Adrenal gland (tissue), 5 donors: ENCODE data around the gene MAST2.

Experiments used
- CTCF ChIP-seq, 6 experiments: fragments of 450-650 bp in 4 of 6; fragments of 200-600 bp in 2 of 6; sonication (generic) in 1 of 6; IDR thresholded peaks; 1 replicate in 5 of 6; 2 replicates in 1 of 6; pipeline versions ENCODE4 v1.5.1 to v1.8.0; 2016 to 2021; ENCODE audit warnings: antibody characterized with exemption in 6 of 6, mild to moderate bottlenecking in 2 of 6, moderate library complexity in 1 of 6
- POLR2A ChIP-seq, 2 donors: fragments of 450-650 bp; IDR thresholded peaks; one replicate each; pipeline ENCODE4 v1.6.1; 2017; ENCODE audit warnings: antibody characterized with exemption in 2 of 2, mild to moderate bottlenecking in 2 of 2, moderate library complexity in 1 of 2
- donor health status: DM: no; HTN: no; CAD: no.

DNA sequence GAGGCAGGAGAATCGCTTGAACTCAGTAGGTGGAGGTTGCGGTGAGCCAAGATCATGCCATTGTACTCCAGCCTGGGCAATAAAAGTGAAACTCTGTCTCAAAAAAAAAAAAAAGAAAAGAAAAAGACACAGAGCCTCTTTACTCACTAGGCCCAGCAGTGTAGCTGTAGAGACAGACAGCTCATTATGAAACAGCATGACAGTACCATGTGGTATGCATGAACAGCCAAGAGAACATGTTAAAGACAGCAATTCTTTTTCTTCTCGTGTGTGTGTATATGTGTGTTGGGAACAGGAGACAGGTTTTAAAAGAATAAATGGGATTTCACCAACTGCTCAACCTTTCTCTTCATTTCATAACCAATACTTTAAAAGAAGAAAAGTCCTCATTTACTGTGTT lies 210.2 kb downstream of the MAST2 start:
- TF ChIP-seq CTCF (IDR thresholded peaks at IDR 0.05) (no peak), POLR2A (IDR thresholded peaks at IDR 0.05) (no peak)
